ENCODE data around the gene DNAJC16. TPM values are rescaled to one million over a fixed set of nuclear protein-coding genes. Genes with fewer than 3 reads are reported as not detected.
"Not testable (repeated sequence)": the region's sequence is repeated elsewhere in the genome, so short reads cannot be mapped to it uniquely, and the experiment has no call there.

DNAJC16 gene
- total and polyA plus RNA-seq, 4 donors, result 3.3 to 14.2 (median 11.1) TPM

- Histone ChIP-seq H3K9ac (ENCODE audit: low read depth in 1 of 2, low read length in 2 of 2) (no peak overlapping the region), H3K36me3 (ENCODE audit: control insufficient read depth in 4 of 4, insufficient read depth in 3 of 4, low read depth in 1 of 4, low read length in 3 of 4) (peaks cover 0 to 2% (median 0%) of the 10 kb centered on the region in 4 donors), H3K4me1 (ENCODE audit: control insufficient read depth in 4 of 4, insufficient read depth in 4 of 4, low read length in 3 of 4) (no peaks in the 10 kb centered on the region), H3K4me3 (ENCODE audit: low read depth in 1 of 3, low read length in 3 of 3) (no peak overlapping the region), H3K27me3 (ENCODE audit: control insufficient read depth in 4 of 4, insufficient read depth in 4 of 4, low read length in 3 of 4) (no peaks in the 10 kb centered on the region), H3K9me3 (ENCODE audit: control insufficient read depth in 4 of 4, low read length in 3 of 4) (no peaks in the 10 kb centered on the region), H3K27ac (ENCODE audit: low read depth in 1 of 2, low read length in 2 of 2) (no peak overlapping the region)
- 98% methylated on average over 6 of the region's 6 CpGs for WGBS
- no peak for DNase-seq (ENCODE audit: low spot score)
- TF ChIP-seq GABPA (IDR thresholded peaks at IDR 0.05 in 1 of 2, conservative IDR thresholded peaks at IDR 0.05 in 1 of 2) (no peak), RXRA (IDR thresholded peaks at IDR 0.05) (no peak), EGR1 (IDR thresholded peaks at IDR 0.05; ENCODE audit: low read depth in 2 of 2) (no peak), ATF3 (IDR thresholded peaks at IDR 0.05) (no peak), MAX (IDR thresholded peaks at IDR 0.05) (no peak), FOXA2 (IDR thresholded peaks at IDR 0.05) (no peak), NR2F2 (IDR thresholded peaks at IDR 0.05) (no peak), RAD21 (IDR thresholded peaks at IDR 0.05) (no peak), FOXA1 (IDR thresholded peaks at IDR 0.05) (no peak), CTCF (IDR thresholded peaks at IDR 0.05; ENCODE audit: low read depth, low read length, missing input control) (no peak), TAF1 (conservative IDR thresholded peaks at IDR 0.05) (no peak), HNF4A (conservative IDR thresholded peaks at IDR 0.05) (no peak), SP1 (IDR thresholded peaks at IDR 0.05) (no peak), JUND (IDR thresholded peaks at IDR 0.05) (no peak), YY1 (IDR thresholded peaks at IDR 0.05) (no peak), HNF4G (IDR thresholded peaks at IDR 0.05) (no peak), REST (IDR thresholded peaks at IDR 0.05) (no peak), ZBTB33 (IDR thresholded peaks at IDR 0.05) (no peak)
Observed at GRCh38 chr1:15485636-15486035, 41.0 kb upstream of the DNAJC16 start.

- H3K27me3 ChIP-seq (ENCODE audit: control insufficient read depth in 4 of 4, insufficient read depth in 4 of 4, low read length in 3 of 4); H3K9me3 ChIP-seq (ENCODE audit: control insufficient read depth in 4 of 4, low read length in 3 of 4); H3K9ac ChIP-seq (ENCODE audit: low read depth in 1 of 2, low read length in 2 of 2); H3K27ac ChIP-seq (ENCODE audit: low read depth in 1 of 2, low read length in 2 of 2); H3K4me3 ChIP-seq (ENCODE audit: low read depth in 1 of 3, low read length in 3 of 3); H3K36me3 ChIP-seq (ENCODE audit: control insufficient read depth in 4 of 4, insufficient read depth in 3 of 4, low read depth in 1 of 4, low read length in 3 of 4); DNase-seq (ENCODE audit: low spot score); H3K4me1 ChIP-seq (ENCODE audit: control insufficient read depth in 4 of 4, insufficient read depth in 4 of 4, low read length in 3 of 4): not testable (repeated sequence)
- 98% methylated on average over 17 of the region's 17 CpGs for WGBS
Observed at GRCh38 chr1:15486844-15487610, 39.6 kb upstream of the DNAJC16 start.
